NCI-H1417 treated with DMSO at 0.1 percent for 48 hours (cell line): ENCODE data around the gene ACTR3.
"Not testable (repeated sequence)": the region's sequence is repeated elsewhere in the genome, so short reads cannot be mapped to it uniquely, and the experiment has no call there.

Experiments
- DNase-seq: peaks from one replicate; lab custom pipeline; 2025; lab: John Stamatoyannopoulos, UW

The ACTR3 gene

DNA sequence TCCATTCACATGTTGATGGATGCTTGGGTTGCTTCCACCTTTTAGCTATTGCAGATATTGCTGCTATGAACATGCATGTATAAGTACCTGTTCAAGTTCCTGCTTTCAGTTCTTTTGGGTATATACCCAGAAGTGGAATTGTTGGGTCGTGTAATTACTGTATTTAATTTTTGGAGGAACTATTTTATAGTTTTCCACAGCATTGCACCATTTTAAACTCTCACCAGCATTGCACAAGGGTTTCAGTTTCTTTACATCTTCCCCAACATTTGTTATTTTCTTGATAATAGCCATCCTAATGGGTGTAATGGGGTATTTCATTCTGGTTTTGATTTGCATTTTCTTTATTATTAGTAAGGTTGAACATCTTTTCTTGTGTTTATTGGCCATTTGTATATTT is 16.0 kb downstream of the ACTR3 start:
- no peak for DNase-seq

DNA sequence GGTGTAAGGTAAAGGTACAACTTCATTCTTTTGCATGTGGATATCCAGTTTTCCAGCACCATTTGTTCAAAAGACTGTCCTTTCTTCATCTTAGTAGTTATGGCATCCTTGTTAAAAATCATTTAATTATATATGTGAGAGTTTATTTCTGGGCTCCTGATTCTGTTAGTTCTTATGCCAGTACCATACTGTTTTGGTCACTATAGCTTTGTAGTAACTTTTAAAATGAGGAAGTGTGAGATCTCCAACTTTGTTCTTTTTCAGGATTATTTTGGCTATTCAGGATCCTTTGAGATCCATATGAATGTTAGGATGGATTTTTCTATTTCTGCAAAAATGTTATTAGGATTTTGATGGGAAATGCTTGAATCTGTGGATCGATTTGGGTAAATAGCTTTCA is 16.8 kb downstream of the ACTR3 start:
- DNase-seq = no peak

DNA sequence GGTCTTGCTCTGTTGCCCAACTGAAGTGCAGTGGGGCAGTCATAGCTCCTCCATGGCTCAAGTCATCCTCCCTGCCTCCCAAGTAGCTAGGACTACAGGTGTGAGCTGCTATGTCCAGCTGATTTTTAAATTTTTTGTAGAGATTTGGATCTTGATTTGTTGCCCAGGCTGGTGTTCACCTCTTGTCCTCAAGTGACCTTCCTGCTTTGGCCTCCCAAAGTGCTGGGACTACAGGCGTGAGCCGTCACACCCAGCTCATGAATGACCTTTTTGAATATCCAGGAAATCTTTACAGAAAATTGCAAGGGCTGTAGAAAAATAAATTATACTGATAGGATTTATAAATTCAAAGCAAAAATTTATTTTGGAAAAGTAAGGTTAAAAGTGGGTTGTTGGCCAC is 17.4 kb downstream of the ACTR3 start:
- no peak for DNase-seq

DNA sequence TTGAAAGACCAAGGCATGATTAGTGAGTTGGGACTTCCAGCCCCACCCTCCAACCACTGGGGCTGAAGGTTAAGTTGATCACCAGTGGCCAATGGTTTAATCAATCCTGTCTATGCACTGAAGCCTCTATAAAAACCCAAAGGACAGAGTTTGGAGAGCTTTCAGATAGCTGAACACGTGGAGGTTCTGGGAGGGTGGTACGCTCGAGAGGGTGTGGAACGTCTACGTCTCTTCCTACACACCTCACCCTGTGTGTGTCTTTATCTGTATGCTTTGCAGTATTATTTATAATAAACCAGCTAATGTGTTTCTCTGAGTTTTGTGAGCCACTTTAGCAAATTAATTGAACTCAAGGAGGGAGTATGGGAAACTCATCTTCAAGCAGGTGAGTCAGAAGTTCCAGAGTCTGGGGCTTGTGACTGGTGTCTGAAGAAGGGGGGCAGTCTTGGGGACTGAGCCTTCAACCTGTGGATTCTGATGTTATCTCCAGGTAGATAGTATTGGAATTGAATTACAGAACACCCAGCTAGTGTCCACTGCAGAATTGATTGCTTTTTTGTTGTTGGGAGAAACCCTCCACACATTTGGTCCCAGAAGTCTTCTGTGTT is 20.3 kb downstream of the ACTR3 start:
- no peak for DNase-seq

DNA sequence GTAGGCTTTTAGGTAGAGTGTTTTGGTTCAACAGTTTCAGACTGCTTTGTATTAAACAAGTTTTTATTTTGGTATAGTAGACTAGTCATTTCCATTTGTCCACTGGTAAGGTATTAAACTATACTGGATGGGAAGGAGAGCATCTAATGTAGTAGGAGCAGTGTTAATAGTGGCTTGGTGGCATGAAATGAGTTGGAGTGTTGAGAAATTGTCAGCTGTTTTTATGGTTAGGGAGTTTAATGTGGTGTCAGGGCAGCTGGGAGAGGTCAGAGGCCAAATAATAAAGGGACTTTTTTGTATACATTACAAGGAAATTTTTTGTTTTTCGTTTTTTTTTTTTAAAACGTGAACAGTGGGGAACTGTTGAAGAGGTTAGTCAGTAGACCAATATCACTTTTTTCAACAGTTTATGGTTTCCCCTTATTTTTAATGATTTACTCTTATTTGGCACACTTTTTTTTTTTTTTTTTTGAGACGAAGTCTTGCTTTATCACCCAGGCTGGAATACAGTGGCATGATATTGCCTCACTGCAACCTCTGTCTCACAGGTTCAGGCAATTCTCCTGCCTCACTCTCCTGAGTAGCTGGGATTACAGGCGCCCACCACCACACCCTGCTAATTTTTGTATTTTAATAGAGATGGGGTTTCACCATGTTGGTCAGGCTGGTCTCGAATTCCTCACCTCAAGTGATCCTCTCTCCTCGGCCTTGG is 21.2 kb downstream of the ACTR3 start:
- DNase-seq = no peak

DNA sequence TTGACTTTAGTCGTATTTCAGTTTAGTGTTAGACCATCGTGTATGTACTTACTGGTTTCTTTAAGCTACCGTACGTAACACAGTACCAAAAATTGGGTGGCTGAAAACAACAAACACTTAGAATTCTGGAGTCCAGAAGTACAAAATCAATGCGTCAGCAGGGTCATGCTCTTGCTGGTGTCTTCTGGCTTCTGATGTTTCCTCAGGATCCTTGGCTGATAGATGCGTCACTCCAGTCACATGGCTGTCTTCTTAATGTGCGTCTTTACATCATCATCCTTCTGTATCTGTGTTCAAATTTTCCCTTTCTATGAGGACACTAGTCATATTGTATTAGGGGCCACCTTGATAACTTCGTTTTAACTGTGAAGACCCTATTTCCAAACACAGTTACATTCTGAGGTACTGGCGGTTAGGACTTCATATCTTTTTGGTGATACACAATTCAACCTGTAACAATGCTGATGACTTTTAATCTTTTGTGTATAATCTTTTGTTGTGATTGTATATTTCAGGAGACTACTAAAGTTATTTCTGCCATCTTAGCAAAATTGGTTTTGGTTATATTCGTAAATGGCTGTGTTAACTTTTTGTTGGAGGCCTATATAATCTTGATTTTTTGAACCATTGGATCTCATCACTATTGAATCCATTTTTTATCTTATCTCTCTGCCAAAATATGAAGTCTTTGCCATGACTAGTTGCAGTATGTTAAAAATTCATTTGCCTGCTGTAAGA is 25.4 kb downstream of the ACTR3 start:
- DNase-seq = no peak

DNA sequence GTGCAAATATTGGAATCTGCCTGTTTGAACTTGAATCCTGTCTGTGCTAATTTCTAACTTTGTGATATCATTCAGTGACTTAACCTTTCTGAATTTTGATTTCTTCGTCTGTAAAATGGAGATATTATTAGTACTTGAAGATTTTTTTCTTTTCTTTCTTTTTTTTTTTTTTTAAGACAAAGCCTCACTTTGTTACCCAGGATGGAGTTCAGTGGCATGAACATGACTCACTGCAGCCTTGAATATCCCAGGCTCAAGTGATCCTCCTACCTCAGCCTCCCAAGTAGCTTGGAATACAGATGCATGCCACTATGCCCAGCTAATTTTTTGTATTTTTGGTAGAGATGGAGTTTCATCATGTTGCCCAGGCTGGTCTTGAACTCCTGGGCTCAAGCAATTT is 28.3 kb downstream of the ACTR3 start:
- DNase-seq = no peak

DNA sequence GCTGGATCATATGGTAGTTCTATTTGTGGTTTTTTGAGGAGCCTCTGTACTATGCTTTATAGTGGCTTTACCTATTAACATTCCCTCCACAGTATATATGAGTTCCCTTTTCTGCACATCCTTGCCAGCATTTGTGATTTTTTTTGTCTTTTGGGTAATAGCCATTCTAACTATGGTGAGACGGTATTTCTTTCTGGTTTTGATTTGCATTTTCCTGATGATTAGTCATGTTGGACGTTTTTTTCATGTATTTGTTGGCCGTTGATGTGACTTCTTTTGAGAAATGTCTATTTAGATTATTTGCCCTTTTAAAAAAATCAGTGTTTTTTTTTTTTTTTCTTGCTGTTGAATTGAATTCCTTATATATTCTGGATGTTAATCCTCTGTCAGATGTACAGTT is 31.1 kb downstream of the ACTR3 start:
- DNase-seq = no peak

DNA sequence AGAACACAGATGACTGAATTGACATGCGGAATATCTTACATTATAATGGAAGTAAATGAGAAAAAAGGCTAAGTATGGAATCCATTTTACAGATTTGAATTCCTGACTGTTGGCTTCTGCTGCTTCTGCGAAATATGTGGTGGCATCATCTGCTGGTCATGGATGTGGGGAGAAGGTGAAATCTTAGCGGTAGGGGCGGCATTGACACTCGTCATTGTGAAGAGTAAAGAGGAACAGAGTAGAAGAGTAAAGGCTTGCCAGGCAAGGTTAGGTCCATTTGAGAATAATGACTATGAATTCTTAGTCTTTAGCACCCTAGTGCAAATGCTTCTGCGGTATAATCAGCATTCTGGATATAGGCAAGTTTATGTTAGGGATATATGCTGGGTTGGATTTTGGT is 32.4 kb downstream of the ACTR3 start:
- no peak for DNase-seq

DNA sequence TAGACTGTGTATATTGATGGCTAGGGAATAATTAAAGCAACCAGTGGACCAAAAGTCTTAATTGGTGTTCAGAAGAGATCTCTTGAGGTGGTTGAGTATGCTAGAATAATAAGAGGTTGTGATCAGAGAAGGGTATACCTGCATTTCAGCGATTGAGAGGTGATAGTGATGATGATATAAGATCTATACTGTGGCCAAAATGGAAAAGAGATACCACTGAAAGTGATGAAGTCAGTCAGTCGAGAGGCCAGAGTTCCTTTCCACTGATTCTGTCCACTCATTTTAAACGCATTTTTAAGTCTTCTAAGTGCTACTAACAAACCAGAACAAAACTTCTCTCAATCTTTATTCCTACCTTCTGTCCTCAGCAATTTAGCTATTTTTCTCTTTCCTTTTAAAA is 32.9 kb downstream of the ACTR3 start:
- no peak for DNase-seq

DNA sequence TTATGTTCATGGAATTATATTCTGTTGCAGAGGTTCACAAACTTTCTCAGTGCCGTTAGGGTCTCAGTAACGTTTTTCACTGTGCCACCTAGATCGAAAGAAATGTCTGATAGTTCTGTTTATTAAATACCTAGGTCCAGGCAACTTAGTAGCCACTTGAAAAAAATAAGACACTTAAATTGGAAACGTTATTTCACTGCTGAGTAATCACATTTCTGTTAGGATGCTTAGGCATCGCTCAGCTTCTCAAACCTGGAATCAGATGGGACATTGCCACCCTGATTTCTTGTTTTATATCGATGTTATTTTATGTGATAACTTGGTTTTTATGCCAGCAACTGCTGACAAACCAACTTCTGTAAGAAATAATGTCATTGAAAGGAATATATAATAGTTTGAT is 36.0 kb downstream of the ACTR3 start:
- no peak for DNase-seq

DNA sequence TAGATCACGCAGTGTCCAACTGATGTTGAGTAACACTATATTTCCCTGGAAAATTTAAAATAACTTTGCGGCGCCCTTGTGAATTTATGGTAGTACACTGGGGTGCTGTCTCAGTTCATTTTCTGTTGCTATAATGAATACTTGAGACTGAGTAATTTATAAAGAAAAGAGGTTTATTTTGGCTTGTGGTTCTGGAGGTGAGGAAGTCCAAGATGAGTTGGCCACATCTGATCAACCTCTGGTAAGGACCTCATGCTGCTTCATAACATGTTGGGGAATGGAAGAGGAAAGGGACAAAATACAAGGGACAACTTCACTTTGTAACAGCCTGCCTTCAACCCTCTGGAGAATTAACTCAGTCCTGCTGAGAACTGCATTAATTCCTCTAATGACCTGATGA is 36.4 kb downstream of the ACTR3 start:
- no peak for DNase-seq

DNA sequence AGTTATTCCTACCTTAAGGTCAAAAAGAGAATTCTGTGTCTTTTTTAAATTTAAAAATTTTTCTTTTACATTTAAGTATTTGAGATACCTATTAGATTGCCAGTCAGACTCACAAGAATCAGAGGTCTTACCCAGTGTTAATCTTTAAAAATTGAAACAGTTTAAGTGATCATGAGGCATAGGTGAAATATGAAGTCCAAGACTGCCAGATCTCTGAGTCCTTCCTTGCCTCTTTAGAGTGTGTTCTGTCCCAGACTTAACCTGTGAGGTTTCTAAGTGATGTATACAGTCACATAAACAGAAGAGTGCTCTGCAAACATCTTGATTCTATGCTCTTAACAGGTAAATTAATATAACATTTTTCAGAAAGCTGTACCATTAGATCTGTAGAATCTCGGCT is 40.6 kb downstream of the ACTR3 start:
- DNase-seq = no peak

DNA sequence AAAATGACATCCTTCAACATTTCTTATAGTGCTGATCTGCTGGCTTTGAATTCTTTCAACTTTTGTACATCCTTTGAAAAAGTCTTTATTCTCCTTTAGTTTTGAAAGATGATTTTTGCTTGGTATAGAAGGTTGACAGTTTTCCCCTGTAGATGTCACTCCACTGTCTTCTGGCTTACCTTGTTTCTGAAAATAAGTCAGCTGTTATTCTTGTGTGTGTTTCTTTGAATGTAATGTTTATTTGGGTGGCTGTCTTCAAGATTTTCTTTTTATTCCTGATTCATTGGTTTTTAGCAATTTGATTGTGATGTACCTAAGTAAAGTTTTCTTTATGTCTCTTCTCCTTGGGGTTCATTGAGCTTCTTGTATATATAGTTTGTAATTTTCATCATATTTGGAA is 47.6 kb downstream of the ACTR3 start:
- no peak for DNase-seq

DNA sequence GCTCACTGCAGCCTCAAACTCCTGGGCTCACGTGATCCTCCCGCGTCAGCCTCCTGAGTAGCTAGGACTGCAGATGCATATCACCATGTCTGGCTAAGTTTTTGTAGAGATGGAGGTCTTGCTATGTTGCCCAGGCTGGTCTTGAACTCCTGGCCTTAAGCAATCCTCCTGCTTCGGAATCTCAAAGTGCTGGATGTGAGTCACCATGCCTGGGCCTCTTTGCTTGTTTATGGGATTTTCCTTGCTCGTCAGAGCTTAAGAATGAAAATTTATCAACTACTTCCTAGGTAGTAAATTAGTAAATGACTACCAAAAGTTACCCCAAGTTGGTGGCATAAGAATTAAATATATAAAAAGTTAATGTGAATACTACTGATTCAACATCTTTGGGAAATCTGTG is 51.0 kb downstream of the ACTR3 start:
- no peak for DNase-seq

DNA sequence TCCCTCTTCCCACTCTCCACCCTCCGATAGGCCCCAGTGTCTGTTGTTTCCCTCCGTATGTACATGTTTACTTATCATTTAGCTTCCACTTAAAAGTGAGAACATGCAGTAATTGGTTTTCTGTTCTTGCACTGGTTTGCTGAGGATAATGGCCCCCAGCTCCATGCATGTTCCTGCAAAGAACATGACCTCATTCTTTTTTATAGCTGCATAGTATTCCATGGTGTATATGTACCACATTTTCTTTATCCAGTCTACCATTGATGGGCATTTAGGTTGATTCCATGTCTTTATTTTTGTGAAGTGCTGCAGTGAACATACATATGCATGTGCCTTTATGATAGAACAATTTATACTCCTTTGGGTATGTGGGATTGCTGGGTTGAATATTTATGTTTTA is 55.9 kb downstream of the ACTR3 start:
- not testable (repeated sequence) for DNase-seq

DNA sequence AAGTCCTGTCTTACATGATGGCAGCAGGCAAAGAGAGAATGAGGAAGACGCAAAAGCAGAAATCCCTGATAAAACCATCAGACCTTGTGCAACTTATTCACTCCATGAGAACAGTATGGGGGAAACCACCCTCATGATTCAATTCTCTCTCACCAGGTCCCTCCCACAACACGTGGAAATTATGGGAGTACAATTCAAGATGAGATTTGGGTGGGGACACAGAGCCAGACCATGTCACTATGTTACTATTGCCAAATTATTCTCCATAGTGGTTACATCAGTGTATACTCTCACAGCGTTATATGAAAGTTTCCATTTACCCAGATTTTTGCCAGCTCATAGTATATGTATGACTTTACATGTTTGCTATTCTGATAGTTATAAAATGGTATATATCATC is 61.0 kb downstream of the ACTR3 start:
- not testable (repeated sequence) for DNase-seq

DNA sequence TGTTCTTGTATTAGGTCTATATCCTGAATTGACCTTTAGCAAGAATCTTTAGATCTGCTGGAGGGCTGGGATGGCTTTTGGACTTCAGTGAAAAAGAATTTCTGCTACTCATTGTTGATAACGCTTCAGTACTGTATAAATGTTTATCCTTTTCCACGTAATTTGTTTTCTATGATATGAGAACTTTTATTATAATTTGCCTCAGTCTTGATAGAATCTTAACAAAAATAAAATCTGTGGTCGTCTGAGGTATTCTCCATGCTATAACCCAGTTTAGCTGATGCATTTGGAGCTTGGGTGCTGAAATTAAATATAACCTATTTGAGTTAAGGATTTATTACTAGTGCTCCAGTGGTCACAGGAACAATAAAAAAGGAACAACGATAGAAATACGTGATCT is 71.1 kb downstream of the ACTR3 start:
- no peak for DNase-seq

DNA sequence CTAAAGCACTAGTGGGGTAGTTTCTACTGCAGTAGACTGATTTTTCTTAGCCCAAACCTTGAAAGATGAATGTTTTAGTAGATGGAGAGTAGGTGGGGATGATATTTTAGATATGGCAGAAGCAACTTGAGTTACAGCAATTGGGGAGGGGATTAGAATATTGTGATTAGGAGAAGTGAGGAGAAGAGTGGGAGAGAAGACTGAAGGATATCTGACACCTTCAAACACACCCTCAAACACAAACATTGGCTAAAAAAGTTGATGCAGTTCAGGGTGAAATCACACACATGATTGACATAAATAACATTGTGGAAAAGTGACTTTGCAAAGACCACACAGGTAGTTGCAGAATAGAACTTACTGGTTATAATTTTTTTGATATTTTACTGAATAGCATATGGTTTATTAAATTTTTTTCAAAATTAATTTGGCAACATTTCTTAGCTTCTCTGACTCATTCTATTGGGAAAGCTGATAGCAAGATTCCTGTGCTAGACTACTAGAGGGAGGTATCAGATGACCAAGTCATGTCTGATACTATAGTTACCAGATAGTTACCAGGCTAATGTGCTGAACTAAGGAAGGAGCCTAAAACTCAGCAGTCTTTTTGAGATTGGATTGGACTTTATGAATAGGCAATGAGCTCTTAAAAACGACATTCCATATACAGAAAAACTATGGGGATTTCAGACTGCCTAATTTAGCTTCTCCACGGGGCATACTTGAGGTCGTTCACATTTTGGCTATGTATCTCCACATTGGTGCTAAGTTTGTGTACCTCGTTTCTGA is 73.0 kb downstream of the ACTR3 start:
- no peak for DNase-seq

DNA sequence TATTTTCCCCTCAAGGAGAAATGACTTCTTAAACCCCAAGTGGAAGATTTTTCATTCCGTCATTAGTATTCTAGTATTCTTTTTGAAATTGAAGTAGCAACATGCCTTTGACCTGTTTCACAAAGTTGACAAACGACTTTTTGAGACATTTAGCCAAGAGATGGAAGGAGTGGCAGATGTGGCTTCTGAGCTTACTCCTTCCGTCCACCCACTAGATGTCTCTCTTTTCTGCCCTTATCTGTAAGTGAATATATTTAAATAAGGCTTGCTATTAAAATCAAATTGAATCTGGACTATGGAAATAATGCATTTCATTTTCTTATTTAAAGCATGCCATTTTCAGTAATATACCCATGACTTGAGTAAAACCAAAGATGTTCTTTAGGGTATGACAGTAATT is 74.1 kb downstream of the ACTR3 start:
- no peak for DNase-seq

DNA sequence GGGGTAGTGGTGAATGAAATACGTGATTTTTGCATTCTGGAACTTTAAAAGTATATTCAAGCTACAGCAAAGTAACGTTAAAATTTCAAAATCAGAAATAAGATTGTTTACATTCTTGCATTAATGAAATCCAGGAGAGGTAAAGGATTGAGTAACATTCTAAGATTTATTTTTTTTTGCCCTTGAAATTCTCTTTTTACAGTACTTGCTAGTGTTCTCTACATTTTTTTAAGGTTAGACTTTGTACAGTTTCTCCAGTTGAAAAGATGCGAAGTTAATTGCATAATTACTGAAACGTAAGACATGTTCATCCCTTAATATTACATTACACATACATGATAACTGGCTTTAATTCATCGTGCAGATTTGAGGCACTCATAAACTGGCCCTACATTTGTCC is 74.5 kb downstream of the ACTR3 start:
- no peak for DNase-seq

DNA sequence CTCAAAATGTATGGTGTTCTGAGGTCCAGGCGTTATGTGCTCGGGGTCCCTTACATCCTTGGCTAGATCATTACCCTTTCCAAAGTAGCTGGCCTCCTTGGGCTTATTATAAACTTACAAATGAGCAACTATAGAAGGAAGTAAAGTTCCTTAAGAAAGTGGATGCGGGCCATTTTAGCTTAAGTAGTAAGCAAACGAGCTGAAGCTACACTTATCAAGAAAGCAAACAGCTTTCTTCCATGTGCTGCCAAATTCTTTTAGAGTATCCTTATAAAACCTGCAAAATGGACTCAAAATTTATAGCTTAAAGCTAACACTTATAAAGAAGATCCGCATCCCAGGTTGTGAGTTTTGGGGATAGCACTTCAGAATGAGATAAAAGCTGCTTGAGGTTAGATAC is 75.3 kb downstream of the ACTR3 start:
- no peak for DNase-seq

DNA sequence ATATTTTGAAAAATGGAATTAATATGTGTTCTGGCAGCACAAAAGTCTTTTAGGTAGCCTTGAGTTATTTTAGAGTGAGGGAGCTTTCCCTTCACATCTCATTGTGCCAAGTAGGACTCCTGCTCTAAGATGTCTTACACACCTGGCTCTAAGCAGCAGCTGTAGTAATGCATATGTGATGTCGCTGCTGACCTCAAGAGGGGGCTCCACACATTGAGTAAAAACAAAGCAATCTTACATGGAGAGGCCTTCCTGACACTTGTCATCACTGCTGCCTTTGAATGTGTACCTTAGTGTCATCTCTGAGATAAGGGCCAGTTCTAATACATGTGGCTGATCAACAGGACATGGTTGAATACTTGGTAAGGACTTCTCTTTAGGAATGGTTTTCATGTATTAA is 75.8 kb downstream of the ACTR3 start:
- no peak for DNase-seq
